HG03354 (cell line): Measurements from ENCODE around the gene NASP.

Experiments used
- ATAC-seq: cut with Tn5 transposase; IDR thresholded peaks from one replicate; pipeline ENCODE4 v1.9.1; 2021; ENCODE audit warnings: mild to moderate bottlenecking; ENCODE audit not compliant: unreplicated experiment, poor library complexity, severe bottlenecking

The NASP gene

GRCh38 chr1:45658171-45658570, 74.3 kb downstream of the NASP start:
- ATAC-seq = no peak

- ATAC-seq = no peak
Observed at GRCh38 chr1:45659222-45659621, 75.4 kb downstream of the NASP start.

- no peak for ATAC-seq
Observed at GRCh38 chr1:45660336-45660735, 76.5 kb downstream of the NASP start.

GRCh38 chr1:45666836-45667235, 83.0 kb downstream of the NASP start:
- no peak for ATAC-seq

- ATAC-seq = no peak
Observed at GRCh38 chr1:45667321-45668111, 83.7 kb downstream of the NASP start.
